MM.1S (cell line): Measurements from ENCODE around the gene HYPK.
"Not testable (repeated sequence)": the region's sequence is repeated elsewhere in the genome, so short reads cannot be mapped to it uniquely, and the experiment has no call there.

Experiments
- CTCF ChIP-seq: fragments of 300-600 bp; sonication (generic); IDR thresholded peaks from 2 replicates; pipeline ENCODE4 v1.5.1; 2016; ENCODE audit warnings: antibody characterized with exemption, low read length, mixed read lengths
- EZH2 ChIP-seq: fragments of 300-600 bp; sonication (generic); optimal IDR thresholded peaks from 2 replicates; pipeline ENCODE3; 2017; ENCODE audit warnings: low read depth, mild to moderate bottlenecking, antibody characterized with exemption, low read length, mixed read lengths
- EZH2phosphoT487 ChIP-seq: fragments of 300-600 bp; sonication (generic); IDR thresholded peaks from 2 replicates; pipeline ENCODE4 v1.6.1; 2018; ENCODE audit warnings: antibody characterized with exemption, low read length

GRCh38 chr15:43831519-43832052, 31.2 kb downstream of the HYPK start:
- not testable (repeated sequence) for TF ChIP-seq CTCF, EZH2, EZH2phosphoT487
